Effector memory CD8-positive, alpha-beta T cell (primary cell): ENCODE results near the gene UBA6.

Experiments
- ATAC-seq: fragments of 150-1000 bp; cut with Tn5 transposase; replicated peaks from 2 replicates; pipeline ENCODE4 v1.10.0; 2021; ENCODE audit warnings: mild to moderate bottlenecking, moderate library complexity
- DNase-seq, 3 experiments: peaks; one replicate each; pipeline ENCODE4 v3.0.0; 2021
- H3K27ac Mint-ChIP-seq, 2 donors: one replicate each; pipeline ENCODE4 v1.8.0; 2022; ENCODE audit warnings: mild to moderate bottlenecking in 2 of 2, mixed read lengths in 2 of 2, moderate library complexity in 2 of 2
- H3K27me3 Mint-ChIP-seq, 2 donors: one replicate each; pipeline ENCODE4 v1.8.0; 2022; ENCODE audit warnings: mixed read lengths in 2 of 2
- H3K36me3 Mint-ChIP-seq: one replicate; pipeline ENCODE4 v1.8.0; 2022; ENCODE audit warnings: mild to moderate bottlenecking, moderate library complexity, mixed read lengths; ENCODE audit not compliant: insufficient read depth
- H3K4me1 Mint-ChIP-seq, 2 donors: one replicate each; pipeline ENCODE4 v1.8.0; 2022; ENCODE audit warnings: low read depth in 2 of 2, mixed read lengths in 2 of 2
- H3K4me3 Mint-ChIP-seq, 2 donors: one replicate each; pipeline ENCODE4 v1.8.0; 2022; ENCODE audit warnings: mild to moderate bottlenecking in 2 of 2, mixed read lengths in 2 of 2, moderate library complexity in 2 of 2
- H3K9me3 Mint-ChIP-seq, 2 donors: one replicate each; pipeline ENCODE4 v1.8.0; 2022; ENCODE audit warnings: mixed read lengths in 2 of 2

The UBA6 gene

DNA sequence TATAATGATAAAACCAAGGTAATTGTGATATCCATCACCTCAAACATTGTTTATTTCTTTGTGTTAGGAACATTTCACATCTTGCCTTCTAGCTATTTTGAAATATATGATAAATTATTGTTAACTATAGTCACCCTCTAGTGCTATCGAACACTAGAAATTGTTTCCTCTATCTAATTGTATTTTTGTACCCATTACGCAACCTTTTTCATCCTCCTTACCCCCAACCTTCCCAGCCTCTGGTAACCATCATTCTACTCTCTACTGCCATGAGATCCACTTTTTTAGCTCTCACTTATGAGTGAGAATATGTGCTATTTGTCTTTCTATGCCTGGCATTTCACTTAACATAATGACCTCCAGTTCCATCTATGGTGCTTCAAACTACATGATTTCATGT, 3.9 kb upstream of the UBA6 start:
- Mint-ChIP-seq H3K4me1 (peaks cover 28 to 42% of the 10 kb centered on the region in 2 donors), H3K36me3 (peaks cover 6% of the 10 kb centered on the region)

DNA sequence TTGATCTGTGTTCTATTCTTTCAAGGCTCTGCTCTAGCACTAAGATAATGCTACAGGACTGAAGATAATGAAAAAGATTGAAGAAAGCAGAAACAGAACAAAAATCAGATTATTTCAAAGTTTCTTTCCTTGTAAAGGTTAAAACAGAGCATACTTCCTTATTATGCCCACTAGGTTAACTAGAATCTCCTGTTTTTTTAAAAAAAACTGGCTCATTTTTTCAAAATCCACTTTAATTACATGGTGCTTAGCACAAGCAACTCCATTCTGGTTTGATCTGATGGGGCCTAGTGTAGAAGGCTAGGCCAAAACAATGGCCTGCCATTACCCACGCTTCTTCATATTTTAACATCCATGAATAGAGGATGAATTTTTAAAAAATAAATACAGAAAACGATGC, 1.2 kb upstream of the UBA6 start:
- H3K4me1 Mint-ChIP-seq: peaks cover 37 to 65% of the 10 kb centered on the region in 2 donors
- H3K36me3 Mint-ChIP-seq: peaks cover 13% of the 10 kb centered on the region
- ATAC-seq: no peak
- peak overlapping the region in 1 of 2 donors; percentile 96 for H3K27ac Mint-ChIP-seq
- no peaks in the 10 kb centered on the region for H3K27me3 Mint-ChIP-seq
- peak overlapping the region; percentile 92 to 95 for H3K4me3 Mint-ChIP-seq
- DNase-seq: no peak
- peaks cover 0 to 2% of the 10 kb centered on the region in 2 donors for H3K9me3 Mint-ChIP-seq

More for the DNA sequence above, 3.9 kb upstream of the UBA6 start:
- Mint-ChIP-seq H3K27ac (no peak overlapping the region), H3K9me3 (peaks cover 0 to 2% of the 10 kb centered on the region in 2 donors), H3K4me3 (no peak overlapping the region), H3K27me3 (no peaks in the 10 kb centered on the region)
- DNase-seq: no peak
- no peak for ATAC-seq

DNA sequence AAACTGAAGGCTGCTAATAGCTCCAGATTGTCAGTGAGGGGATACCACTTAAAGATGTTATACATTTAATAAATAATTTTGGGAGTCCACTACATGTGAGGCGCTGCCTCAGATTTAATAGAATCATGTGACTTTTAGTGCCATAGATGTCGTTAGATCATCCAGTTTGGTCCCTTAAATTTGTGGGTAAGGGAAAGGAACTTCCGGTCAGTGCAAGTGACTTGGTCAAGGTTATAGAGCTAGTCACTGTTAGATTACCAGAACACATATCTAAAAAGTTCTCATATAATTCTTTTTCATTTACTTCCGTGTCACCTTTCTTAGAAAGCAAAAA, 529 bp upstream of the UBA6 start:
- DNase-seq (no peak), ATAC-seq (no peak)
- Mint-ChIP-seq H3K27me3 (no peaks in the 10 kb centered on the region), H3K9me3 (no peaks in the 10 kb centered on the region), H3K27ac (peak overlapping the region; percentile 96), H3K36me3 (peaks cover 17% of the 10 kb centered on the region), H3K4me3 (peak overlapping the region; percentile 92 to 95), H3K4me1 (peaks cover 37 to 65% of the 10 kb centered on the region in 2 donors)

DNA sequence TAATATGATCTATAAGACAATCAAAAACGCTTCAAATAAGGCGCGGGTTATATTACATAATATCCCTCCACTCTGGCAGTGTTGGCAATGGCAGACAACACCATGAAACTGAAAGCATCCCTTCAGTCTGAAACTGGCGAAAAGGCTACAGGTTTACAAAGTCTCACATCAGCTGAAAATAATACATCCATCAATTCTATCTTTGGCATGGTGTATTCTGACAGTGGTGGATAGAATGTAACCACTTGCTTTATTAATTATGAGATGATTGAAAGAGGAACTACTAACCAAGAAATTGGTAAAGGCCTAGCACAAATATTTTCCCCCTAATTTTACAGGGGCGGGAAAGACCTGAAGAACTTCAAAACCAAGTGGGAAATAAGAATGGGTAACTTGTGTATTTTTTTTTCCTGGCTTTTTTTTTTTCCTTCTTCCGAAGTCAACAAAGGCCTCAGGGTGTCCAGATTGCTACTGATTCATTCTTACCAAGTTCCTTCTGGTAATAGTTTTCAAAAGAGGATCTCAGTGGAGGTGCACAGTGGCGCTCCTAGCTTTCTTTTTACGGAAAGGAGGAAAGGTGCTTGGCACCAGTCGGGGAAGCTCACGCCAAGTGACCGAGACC, 728 bp downstream of the UBA6 start:
- H3K27me3 Mint-ChIP-seq: no peaks in the 10 kb centered on the region
- no peaks in the 10 kb centered on the region for H3K9me3 Mint-ChIP-seq
- peak overlapping the region; percentile 92 to 95 for H3K4me3 Mint-ChIP-seq
- no peak for ATAC-seq
- DNase-seq: peak in 1 of 3 experiments; percentile 10
- H3K27ac Mint-ChIP-seq: peak overlapping the region; percentile 96
- peaks cover 27% of the 10 kb centered on the region for H3K36me3 Mint-ChIP-seq
- peaks cover 29 to 61% of the 10 kb centered on the region in 2 donors for H3K4me1 Mint-ChIP-seq

DNA sequence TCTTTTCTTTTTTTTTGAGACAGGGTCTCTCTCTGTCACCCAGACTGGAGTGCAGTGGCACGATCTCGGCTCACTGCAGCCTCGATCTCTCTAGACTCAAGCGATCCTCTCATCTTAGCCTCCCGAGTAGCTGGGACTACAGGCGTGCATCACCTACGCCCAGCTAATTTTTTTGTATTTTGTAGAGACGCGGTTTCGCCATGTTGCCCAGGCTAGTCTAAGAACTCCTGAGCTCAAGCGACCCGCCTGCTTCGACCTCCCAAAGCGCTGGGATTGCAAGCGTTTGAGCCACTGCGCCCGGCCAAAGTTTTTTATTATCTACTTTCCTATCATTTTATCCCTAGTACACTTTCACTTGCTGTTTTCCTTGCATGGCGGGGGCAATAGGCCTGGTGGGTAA, 1.4 kb downstream of the UBA6 start:
- Mint-ChIP-seq H3K27me3 (no peaks in the 10 kb centered on the region), H3K36me3 (peaks cover 29% of the 10 kb centered on the region), H3K4me1 (peaks cover 27 to 58% of the 10 kb centered on the region in 2 donors), H3K9me3 (no peaks in the 10 kb centered on the region), H3K4me3 (peak overlapping the region; percentile 92 to 95), H3K27ac (peak overlapping the region; percentile 96)
- ATAC-seq (no peak), DNase-seq (no peak)

DNA sequence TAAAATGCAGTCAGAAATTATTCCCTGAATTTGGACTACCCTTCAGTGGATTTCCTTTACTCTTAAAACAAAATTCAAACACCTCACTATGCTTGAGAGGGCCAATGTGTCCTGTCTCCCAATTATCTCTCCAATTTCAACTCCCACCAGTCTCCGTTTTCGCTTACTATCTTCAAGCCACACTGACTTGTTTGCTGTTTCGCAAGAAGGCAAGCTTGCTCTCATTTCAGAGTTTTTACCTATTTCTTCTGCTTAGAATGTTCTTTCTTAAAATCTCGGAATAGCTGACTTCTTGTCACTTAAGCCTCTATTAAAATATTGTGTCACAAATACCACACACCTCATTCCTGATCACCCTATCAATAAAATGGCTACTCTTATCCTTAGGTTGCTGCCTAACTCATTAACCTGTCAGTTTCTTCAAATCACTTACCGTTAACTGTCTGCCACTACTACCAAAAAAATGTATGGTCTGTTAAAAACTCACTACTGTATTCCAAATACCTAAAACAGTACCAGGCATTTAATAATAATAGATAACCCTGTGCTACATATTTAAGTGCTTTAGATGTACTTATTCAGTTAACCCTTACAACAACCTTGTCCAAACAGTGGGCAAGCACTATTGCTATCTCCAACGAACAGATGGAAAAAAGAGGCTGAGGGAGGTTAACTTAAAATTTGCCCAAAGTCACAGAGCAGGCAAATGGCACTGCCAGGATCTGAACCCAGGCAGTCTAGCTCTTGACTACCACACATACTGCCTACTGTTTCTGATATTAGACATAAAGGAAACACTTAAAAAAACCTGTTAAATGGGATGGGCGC, 2.9 kb downstream of the UBA6 start:
- H3K4me1 Mint-ChIP-seq: peaks cover 23 to 46% of the 10 kb centered on the region in 2 donors
- H3K9me3 Mint-ChIP-seq: no peaks in the 10 kb centered on the region
- H3K4me3 Mint-ChIP-seq: no peak overlapping the region
- no peaks in the 10 kb centered on the region for H3K27me3 Mint-ChIP-seq
- ATAC-seq: no peak
- no peak for DNase-seq
- H3K27ac Mint-ChIP-seq: peak overlapping the region in 1 of 2 donors; percentile 14
- peaks cover 29% of the 10 kb centered on the region for H3K36me3 Mint-ChIP-seq

DNA sequence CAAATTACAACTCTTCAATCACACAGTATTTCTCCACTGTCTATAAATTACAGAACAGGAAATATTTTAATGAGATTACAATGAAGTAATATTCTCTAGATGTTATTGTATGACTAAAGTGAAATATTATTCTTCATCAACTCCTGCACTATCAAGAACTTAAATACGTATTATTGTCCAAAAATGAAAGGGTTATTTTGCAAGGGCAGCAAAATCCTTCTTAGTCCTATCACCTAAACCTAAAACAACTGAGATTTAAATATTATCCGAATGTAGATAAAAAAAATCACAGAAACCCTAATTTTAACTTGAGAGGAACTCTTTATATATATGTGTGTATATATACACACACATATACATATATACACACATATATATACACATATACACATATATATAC, 4.9 kb downstream of the UBA6 start:
- no peaks in the 10 kb centered on the region for H3K27me3 Mint-ChIP-seq
- no peak overlapping the region for H3K27ac Mint-ChIP-seq
- H3K4me3 Mint-ChIP-seq: no peak overlapping the region
- no peaks in the 10 kb centered on the region for H3K9me3 Mint-ChIP-seq
- no peak for DNase-seq
- H3K4me1 Mint-ChIP-seq: peaks cover 21 to 52% of the 10 kb centered on the region in 2 donors
- no peak for ATAC-seq
- peaks cover 32% of the 10 kb centered on the region for H3K36me3 Mint-ChIP-seq

DNA sequence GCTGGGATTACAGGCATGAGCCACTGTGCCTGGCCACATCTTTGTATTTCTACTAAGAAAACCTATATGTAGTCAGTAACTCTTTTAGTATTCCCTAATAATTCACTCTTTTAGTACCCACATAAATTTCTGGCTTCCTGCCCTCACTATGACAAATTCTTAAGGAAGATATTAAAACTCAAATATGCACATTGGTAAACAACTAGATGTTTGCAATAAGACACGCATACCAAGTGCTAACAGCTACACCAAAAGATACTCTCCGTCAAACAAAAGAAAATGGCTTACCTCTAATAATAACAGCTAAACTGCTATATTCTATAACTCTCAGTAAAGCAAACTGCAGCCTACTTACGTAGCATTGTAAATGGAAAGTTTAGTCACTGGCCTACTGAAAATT, 6.3 kb downstream of the UBA6 start:
- Mint-ChIP-seq H3K4me1 (peaks cover 14 to 55% of the 10 kb centered on the region in 2 donors), H3K27ac (peak overlapping the region; percentile 47 to 69), H3K9me3 (no peaks in the 10 kb centered on the region), H3K27me3 (no peaks in the 10 kb centered on the region), H3K36me3 (peaks cover 34% of the 10 kb centered on the region), H3K4me3 (no peak overlapping the region)
- ATAC-seq: no peak
- no peak for DNase-seq

DNA sequence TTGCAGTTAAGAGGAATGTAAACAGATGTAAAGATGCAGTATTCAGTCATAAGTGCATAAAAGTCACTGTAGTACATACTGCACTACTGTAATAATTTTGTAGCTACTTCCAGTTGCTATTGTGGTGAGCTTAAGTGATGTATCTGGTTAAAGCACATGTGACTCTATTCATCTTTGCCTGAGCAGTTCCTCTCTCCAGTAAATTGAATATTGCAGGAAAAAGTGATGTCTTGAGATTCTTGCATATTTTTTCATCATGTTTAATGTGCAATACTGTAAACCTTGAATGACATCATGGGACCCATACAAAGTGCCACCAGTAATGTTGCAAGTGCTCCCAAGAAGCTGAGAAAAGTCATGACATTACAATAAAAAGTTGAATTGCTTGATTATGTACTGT, 9.6 kb downstream of the UBA6 start:
- Mint-ChIP-seq H3K27ac (no peak overlapping the region), H3K36me3 (peaks cover 27% of the 10 kb centered on the region), H3K4me1 (peaks cover 9 to 42% of the 10 kb centered on the region in 2 donors), H3K9me3 (no peaks in the 10 kb centered on the region), H3K4me3 (no peak overlapping the region), H3K27me3 (no peaks in the 10 kb centered on the region)
- ATAC-seq (no peak), DNase-seq (no peak)

DNA sequence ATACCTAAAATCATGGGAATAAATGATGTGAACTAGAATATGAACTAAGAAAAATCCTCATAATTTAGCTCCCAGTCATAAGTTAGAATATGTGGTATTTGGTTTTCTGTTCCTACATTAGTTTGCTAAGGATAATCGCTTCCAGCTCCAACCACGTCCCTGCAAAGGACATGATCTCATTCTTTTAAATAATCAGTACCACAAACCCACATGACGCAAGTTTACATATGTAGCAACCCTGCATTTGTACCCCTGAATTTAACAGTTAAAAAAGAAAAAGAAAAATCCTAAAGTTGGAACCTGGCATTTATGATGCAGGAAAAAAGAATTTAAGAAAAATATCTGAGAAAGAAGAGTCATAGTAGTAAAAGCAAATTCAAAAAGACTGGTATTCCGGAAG, 13.3 kb downstream of the UBA6 start:
- Mint-ChIP-seq H3K27ac (no peak overlapping the region), H3K27me3 (no peaks in the 10 kb centered on the region), H3K36me3 (peaks cover 20% of the 10 kb centered on the region), H3K4me1 (peaks cover 11 to 44% of the 10 kb centered on the region in 2 donors), H3K4me3 (no peak overlapping the region), H3K9me3 (no peaks in the 10 kb centered on the region)
- DNase-seq (no peak), ATAC-seq (no peak)

DNA sequence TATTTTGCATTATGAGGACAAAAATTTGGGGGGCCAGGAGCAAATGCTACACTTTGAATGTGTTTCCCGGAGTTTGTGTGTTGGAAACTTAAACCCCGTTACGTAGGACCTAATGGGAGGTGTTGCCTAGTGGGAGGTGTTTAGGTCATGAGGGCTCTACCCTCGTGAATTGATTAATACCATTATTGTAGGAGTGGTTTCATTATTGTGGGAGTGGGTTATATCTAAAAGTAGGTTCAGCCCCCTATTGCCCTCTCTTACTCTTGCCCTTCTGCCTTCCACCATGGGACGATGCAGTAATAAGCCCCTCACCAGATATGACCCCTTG, 15.5 kb downstream of the UBA6 start:
- peak overlapping the region in 1 of 2 donors; percentile 51 for H3K27ac Mint-ChIP-seq
- H3K36me3 Mint-ChIP-seq: peaks cover 28% of the 10 kb centered on the region
- no peaks in the 10 kb centered on the region for H3K27me3 Mint-ChIP-seq
- H3K4me1 Mint-ChIP-seq: peaks cover 11 to 29% of the 10 kb centered on the region in 2 donors
- H3K4me3 Mint-ChIP-seq: no peak overlapping the region
- H3K9me3 Mint-ChIP-seq: no peaks in the 10 kb centered on the region
- no peak for DNase-seq
- no peak for ATAC-seq

DNA sequence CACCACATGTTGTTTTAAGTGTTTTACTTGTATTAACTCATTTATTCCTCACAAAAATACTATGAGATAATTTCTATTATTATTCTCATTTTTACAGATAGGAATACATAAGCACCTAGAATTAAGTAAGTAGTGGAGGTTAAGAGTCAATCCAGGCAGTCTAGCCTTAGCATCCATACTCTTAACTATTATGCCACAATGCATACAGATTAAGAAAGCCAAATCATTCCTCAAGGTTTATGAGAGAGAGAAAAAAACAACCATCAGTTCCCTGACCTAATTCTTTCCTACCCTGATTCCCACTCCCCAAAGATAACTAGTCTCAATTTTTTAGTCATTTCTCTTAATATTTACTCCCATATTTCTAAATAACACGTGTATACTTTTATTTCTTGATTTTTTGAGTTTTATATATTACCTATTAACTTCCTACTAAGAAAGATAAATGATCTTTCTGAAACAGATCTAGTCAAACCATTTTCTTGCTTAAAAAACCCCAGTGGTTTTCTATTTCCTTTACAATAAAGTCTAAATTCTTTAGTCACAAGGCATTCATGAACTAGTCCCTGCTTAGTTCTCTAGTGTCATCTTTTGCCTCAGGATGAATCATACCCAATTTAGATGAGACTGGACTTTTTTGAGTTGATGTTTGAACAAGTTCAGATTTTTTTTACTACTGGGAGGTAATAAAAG, 16.0 kb downstream of the UBA6 start:
- Mint-ChIP-seq H3K4me1 (peaks cover 11 to 23% of the 10 kb centered on the region in 2 donors), H3K9me3 (no peaks in the 10 kb centered on the region), H3K27me3 (no peaks in the 10 kb centered on the region), H3K36me3 (peaks cover 27% of the 10 kb centered on the region), H3K27ac (peak overlapping the region in 1 of 2 donors; percentile 51), H3K4me3 (no peak overlapping the region)
- no peak for ATAC-seq
- no peak for DNase-seq

DNA sequence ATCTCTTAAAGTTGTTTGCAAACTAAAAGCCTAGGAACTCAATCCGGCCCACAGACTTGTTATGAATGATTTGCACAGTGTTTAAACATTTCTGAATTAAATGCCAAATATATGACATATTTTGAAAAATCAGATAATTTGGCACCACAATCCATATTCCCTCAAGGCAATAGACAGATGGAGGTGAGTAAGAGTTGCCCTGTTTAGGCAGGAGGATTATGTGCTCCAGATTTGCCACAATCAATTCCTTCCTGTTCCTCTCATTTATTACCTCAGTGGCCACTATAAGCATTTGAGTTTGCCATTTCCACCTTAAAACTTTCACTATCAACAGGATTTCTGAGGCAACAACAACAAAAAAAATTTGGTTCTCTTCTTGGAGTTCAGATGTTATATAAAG, 18.7 kb downstream of the UBA6 start:
- ATAC-seq (no peak), DNase-seq (no peak)
- peaks cover 5 to 13% of the 10 kb centered on the region in 2 donors for H3K4me1 Mint-ChIP-seq
- H3K36me3 Mint-ChIP-seq: peaks cover 34% of the 10 kb centered on the region
- no peaks in the 10 kb centered on the region for H3K9me3 Mint-ChIP-seq
- H3K4me3 Mint-ChIP-seq: no peak overlapping the region
- H3K27me3 Mint-ChIP-seq: no peaks in the 10 kb centered on the region
- no peak overlapping the region for H3K27ac Mint-ChIP-seq
